ENCODE measurements around the gene BAHCC1.

Gene BAHCC1

GRCh38 chr17:81398832-81399411 is 3.7 kb downstream of the BAHCC1 start:
- no peak for DNase-seq

- no peak for DNase-seq
These were observed 4.4 kb downstream of the BAHCC1 start for GRCh38 chr17:81399481-81400153.

- DNase-seq = no peak
These were observed 5.1 kb downstream of the BAHCC1 start for GRCh38 chr17:81400154-81400977.

- no peak for DNase-seq
These were observed 5.9 kb downstream of the BAHCC1 start for GRCh38 chr17:81400996-81401722.

- DNase-seq = no peak
These were observed 6.7 kb downstream of the BAHCC1 start for GRCh38 chr17:81401723-81402529.

GRCh38 chr17:81402530-81402941 is 7.3 kb downstream of the BAHCC1 start:
- no peak for DNase-seq

GRCh38 chr17:81402981-81403467 is 7.8 kb downstream of the BAHCC1 start:
- DNase-seq = no peak

- DNase-seq = no peak
These were observed 8.6 kb downstream of the BAHCC1 start for GRCh38 chr17:81403671-81404534.

GRCh38 chr17:81404558-81405165 is 9.4 kb downstream of the BAHCC1 start:
- DNase-seq = no peak

- no peak for DNase-seq
These were observed 10.2 kb downstream of the BAHCC1 start for GRCh38 chr17:81405411-81405872.

GRCh38 chr17:81406117-81406953 is 11.1 kb downstream of the BAHCC1 start:
- no peak for DNase-seq

GRCh38 chr17:81408049-81408448 is 12.8 kb downstream of the BAHCC1 start:
- DNase-seq = no peak

GRCh38 chr17:81409190-81409935 is 14.1 kb downstream of the BAHCC1 start:
- no peak for DNase-seq

GRCh38 chr17:81410852-81411251 is 15.6 kb downstream of the BAHCC1 start:
- no peak for DNase-seq

GRCh38 chr17:81411305-81411704 is 16.0 kb downstream of the BAHCC1 start:
- DNase-seq = no peak

- peak; percentile 82 for DNase-seq
These were observed 17.3 kb downstream of the BAHCC1 start for GRCh38 chr17:81412490-81413093.

GRCh38 chr17:81413497-81414135 is 18.4 kb downstream of the BAHCC1 start:
- no peak for DNase-seq

Data from activated CD8-positive, alpha-beta memory T cell treated with anti-CD3 and anti-CD28 coated beads for 24 hours (primary cell).